IPS-18c (cell line): ENCODE data around the gene FCRL5.

Experiments
- H3K4me3 ChIP-seq: 2 replicates; pipeline ENCODE4 v1.7.0; 2013; ENCODE audit warnings: low read depth, mild to moderate bottlenecking, low read length, moderate library complexity; ENCODE audit not compliant: insufficient read depth
- H3K9me3 ChIP-seq: one replicate; pipeline ENCODE4 v1.6.1; 2013; ENCODE audit warnings: mild to moderate bottlenecking, low read length, moderate library complexity; ENCODE audit not compliant: control insufficient read depth, insufficient read depth

The FCRL5 gene

DNA sequence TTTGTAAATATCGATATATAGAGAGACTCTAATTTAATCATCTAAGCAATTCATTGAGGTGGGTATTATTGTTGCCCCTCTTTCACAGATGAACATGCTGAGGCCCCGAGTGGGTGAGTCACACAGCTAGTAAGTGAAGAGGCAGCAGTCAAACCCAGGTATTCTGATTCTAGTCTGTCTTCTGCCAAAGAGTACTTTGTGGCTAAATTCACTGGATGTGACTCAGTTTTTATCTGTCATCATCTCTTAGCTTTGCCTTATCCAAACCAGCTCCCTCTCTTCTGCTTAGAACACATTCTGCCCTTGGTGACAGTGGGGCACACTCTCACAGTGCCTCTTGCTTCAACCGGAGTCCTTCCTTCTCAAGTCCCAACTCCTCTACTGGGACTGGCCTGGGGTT lies 11.5 kb downstream of the FCRL5 start:
- peaks cover 5% of the 10 kb centered on the region for H3K9me3 ChIP-seq
- H3K4me3 ChIP-seq: no peak overlapping the region

DNA sequence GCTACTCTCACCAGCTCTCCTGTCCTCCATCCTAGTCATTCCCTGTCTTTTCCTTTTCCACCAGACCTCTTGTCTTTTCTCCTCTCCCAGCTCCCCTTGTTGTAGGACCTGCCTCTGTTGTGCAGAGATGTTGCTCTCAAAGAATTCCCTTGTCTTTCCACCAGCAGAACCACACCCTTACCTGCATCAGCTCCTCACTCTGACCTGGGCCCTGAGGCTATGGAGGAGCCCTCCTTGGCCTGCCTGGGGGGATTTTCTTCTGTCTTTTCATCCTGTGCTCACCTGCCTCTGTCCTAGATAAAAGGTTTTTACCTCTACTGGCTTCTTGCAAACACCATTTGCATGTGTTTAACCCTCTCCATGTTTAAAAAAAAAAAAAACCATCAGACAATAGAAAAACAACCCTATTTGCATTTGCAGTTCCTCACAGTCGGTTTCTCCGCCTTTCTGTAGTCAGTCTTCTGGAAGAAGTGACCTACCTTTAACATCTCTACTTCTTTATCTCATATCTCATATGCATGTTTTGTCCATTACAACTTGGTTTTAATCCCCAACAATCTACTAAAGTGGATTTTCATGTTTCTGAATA lies 12.1 kb downstream of the FCRL5 start:
- H3K9me3 ChIP-seq: peaks cover 5% of the 10 kb centered on the region
- no peak overlapping the region for H3K4me3 ChIP-seq

DNA sequence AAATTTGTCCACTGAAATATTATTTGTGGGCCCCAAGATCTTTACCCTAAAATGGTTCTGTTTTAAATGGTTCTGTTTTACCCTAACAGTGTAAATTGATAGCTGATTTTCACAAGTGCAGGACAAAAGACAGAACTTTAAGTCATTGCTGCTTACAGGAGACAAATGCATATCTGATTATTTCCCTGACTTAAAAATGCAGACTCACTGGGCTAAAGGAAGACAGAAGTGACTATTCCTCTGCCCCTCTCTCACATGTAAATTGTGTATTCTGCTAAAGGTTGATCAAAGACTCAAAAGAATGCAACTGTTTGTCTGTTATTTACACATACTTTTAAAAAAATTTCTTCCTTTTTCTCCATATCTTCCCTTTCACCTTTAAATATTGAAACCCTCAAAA lies 12.7 kb downstream of the FCRL5 start:
- H3K9me3 ChIP-seq: peaks cover 4% of the 10 kb centered on the region
- H3K4me3 ChIP-seq: no peak overlapping the region

- peaks cover 3% of the 10 kb centered on the region for H3K9me3 ChIP-seq
- no peak overlapping the region for H3K4me3 ChIP-seq
Measured at GRCh38 chr1:157532569-157532968, 19.7 kb downstream of the FCRL5 start.

DNA sequence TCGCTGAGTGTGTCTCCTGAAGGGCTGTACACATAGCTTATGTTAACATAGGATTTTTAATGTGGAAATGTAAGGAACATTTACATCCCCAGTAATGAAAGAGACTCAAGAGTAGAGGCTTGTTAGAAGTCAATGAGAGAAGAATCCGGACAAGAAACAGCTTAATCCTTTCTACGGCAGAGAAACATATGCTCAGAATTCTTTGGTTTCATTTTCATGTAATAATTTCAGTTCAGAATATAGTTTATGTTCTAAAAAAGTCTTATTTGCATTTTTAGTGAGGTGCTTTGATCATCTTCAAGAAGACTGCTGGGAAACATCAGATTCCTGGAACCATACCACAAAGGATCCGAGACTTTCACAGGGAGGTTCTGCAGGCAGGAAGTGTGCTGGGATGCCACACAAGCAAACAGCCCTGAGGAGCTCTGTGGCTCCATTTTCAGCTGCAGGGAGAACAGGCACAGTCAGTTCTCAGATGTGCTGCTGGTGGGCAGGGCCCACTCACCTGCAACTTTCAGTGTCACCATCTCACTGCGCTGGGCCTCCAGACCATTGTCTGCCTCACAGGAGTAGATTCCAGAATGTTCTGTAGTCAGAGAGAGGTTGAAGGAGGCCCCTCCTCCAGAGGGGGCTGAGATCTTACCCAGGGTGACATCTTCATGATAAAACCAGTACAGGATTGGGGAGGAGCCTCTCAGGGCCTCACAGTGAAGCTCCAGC lies 28.4 kb downstream of the FCRL5 start:
- Histone ChIP-seq H3K4me3 (no peak overlapping the region), H3K9me3 (no peaks in the 10 kb centered on the region)

- Histone ChIP-seq H3K4me3 (no peak overlapping the region), H3K9me3 (no peaks in the 10 kb centered on the region)
Measured at GRCh38 chr1:157521056-157521455, 31.3 kb downstream of the FCRL5 start.

- Histone ChIP-seq H3K4me3 (no peak overlapping the region), H3K9me3 (no peaks in the 10 kb centered on the region)
Measured at GRCh38 chr1:157520386-157520935, 31.9 kb downstream of the FCRL5 start.

DNA sequence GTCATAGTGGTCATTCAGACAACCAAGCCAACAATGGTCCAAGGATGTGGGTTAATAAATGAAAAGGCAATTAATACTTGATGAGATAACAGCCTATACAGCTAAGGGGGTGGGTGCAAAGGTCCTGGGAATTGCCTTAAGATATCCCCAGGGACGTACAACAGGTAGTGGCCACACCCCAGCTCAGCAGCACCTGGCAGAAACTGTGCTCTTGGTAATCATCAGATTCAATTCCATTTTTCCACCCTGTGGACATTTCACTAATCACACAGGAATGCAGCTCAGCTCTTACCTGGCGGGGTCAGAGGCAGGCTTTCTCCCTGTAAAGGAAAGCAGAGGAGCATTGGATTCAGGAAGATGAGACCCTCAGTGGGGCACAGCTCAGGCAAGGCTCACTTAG lies 32.9 kb downstream of the FCRL5 start:
- H3K9me3 ChIP-seq: no peaks in the 10 kb centered on the region

GRCh38 chr1:157517016-157517415 lies 35.3 kb downstream of the FCRL5 start:
- Histone ChIP-seq H3K4me3 (no peak overlapping the region), H3K9me3 (no peaks in the 10 kb centered on the region)

More for the DNA sequence above, 32.9 kb downstream of the FCRL5 start:
- no peak overlapping the region for H3K4me3 ChIP-seq

DNA sequence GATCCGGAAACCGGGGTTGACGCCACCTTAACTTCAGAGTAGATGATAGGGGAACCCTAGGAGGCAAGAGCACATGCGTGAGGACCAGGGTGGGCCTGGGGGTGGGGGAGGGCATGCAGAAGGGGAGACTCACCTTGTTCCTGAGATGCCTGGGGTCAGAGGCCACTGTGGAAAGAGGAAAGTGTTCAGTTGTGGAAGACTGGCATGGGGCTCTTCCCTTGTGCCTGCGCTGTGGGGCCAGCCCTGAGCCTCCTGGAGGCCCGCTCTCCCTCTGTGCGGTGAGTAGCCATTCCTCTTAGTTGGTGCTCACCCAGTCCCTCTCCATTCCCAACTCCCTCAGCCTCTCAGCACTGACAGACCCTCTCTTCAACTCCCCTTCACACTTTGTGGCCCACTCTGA lies 36.6 kb downstream of the FCRL5 start:
- H3K9me3 ChIP-seq: no peaks in the 10 kb centered on the region

GRCh38 chr1:157515141-157515540 lies 37.2 kb downstream of the FCRL5 start:
- Histone ChIP-seq H3K4me3 (no peak overlapping the region), H3K9me3 (no peaks in the 10 kb centered on the region)

More for the DNA sequence above, 36.6 kb downstream of the FCRL5 start:
- no peak overlapping the region for H3K4me3 ChIP-seq

GRCh38 chr1:157512036-157512969 lies 40.0 kb downstream of the FCRL5 start:
- no peaks in the 10 kb centered on the region for H3K9me3 ChIP-seq
- no peak overlapping the region for H3K4me3 ChIP-seq

- H3K4me3 ChIP-seq: no peak overlapping the region
- H3K9me3 ChIP-seq: no peaks in the 10 kb centered on the region
Measured at GRCh38 chr1:157509546-157510232, 42.6 kb downstream of the FCRL5 start.

DNA sequence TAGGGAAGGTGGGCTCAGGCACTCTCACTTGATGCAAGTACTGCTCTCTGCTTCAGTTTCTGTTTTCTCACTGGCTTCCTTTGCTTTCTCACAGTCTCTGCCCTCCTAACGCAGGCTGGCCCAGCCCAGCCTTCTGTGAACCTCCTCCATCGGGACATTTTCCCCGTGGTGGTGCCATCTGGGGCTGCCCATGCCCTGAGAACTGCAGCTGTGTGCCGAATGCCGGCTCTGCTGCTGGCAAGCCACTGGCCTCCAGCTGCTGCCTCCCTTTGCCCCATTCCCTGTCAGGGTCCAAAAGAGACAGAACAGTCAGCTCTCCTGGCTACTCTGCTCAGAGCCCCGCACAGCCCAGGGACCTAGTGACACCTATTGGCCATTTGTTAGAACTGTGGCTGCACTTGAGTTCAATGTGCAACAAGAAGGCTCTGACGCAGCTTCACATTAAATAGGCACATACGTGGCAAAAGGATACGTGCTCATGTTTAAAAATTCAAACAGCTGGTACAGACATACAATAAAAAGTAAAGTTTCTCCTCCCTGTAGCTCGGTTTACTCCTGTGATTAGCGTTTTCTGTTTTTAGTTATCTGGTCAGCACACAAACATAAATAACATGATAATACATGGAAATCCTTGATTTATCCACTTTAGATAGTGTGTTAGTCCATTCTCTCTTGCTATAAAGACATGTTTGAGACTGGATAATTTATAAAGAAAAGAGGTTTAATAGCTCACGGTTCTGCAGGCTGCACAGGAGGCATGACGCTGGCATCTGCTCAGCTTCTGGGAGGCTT lies 46.6 kb downstream of the FCRL5 start:
- no peak overlapping the region for H3K4me3 ChIP-seq
- no peaks in the 10 kb centered on the region for H3K9me3 ChIP-seq

DNA sequence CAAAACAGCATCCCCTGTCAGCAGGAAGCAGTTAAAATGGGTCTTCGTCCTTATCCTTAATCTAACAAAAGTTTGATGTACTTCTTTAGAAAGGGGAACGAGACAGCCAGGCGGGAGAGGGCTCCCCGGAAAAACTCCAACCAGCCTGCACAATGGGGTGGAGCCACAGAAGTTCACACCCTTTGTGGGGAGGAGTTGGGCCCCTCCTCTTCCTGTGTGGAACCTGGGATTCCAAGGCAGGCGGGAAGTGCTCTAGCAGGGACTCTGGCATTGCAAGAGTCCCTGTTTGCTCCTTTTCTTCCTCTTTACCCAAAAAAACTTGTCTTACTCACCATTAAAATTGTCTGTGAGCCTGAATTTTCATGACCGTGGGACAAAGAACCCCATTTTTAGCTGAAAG lies 47.7 kb downstream of the FCRL5 start:
- Histone ChIP-seq H3K9me3 (no peaks in the 10 kb centered on the region), H3K4me3 (no peak overlapping the region)

- Histone ChIP-seq H3K4me3 (no peak overlapping the region), H3K9me3 (no peaks in the 10 kb centered on the region)
Measured at GRCh38 chr1:157499521-157499920, 52.8 kb downstream of the FCRL5 start.
